Kidney capillary endothelial cell (primary cell): ENCODE data around the gene TRIM37.
"Not testable (repeated sequence)": the region's sequence is repeated elsewhere in the genome, so short reads cannot be mapped to it uniquely, and the experiment has no call there.

Source experiments
- DNase-seq: peaks from one replicate; pipeline ENCODE4 v3.0.0-alpha.2; 2018; ENCODE audit warnings: low spot score

The TRIM37 gene, protein sequence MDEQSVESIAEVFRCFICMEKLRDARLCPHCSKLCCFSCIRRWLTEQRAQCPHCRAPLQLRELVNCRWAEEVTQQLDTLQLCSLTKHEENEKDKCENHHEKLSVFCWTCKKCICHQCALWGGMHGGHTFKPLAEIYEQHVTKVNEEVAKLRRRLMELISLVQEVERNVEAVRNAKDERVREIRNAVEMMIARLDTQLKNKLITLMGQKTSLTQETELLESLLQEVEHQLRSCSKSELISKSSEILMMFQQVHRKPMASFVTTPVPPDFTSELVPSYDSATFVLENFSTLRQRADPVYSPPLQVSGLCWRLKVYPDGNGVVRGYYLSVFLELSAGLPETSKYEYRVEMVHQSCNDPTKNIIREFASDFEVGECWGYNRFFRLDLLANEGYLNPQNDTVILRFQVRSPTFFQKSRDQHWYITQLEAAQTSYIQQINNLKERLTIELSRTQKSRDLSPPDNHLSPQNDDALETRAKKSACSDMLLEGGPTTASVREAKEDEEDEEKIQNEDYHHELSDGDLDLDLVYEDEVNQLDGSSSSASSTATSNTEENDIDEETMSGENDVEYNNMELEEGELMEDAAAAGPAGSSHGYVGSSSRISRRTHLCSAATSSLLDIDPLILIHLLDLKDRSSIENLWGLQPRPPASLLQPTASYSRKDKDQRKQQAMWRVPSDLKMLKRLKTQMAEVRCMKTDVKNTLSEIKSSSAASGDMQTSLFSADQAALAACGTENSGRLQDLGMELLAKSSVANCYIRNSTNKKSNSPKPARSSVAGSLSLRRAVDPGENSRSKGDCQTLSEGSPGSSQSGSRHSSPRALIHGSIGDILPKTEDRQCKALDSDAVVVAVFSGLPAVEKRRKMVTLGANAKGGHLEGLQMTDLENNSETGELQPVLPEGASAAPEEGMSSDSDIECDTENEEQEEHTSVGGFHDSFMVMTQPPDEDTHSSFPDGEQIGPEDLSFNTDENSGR

DNA sequence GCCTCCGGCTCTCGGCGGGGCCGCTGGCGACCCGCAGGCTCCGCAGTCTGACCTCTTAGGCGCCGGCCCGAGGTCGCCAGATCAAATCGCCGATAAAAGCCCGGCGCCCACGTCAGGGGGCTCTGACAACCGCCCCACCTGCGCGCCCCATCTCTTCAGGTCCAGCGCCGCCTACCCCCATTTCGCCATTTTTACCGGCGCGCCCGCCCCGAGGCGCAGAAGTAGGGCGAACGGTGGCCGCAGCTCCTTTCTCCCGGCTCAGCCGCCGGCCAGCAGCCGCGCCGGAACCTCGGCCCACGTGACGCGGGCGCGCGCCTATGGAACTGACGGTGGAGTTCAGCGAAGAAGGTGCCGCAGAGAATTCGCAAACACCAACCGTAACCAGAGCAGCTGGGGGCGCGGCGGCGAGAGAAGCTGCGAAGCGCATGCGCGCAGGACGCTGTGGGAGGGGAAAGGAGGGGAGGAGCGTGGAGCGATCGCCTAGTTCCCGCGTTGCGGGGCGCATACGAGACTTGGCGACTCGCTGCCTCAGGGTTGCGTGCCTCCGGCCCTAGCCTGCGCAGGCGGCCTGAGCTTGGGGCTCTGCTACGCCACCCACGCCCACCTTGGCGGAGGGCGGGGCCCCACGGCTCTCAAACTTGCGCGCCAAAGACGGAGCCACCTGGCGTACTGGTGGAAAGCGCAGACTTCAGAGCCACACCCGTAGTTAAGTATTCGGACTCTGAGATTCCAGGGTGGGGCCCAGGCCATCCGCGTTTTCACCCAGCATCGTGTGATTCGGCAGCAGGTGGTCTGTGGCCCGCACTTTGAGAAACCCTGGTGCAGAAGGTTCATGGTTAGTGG is at the start of gene TRIM37:
TRIM37 (minus strand) TSS at position 418 of the 843 bp plus-strand sequence. CDS start 419 bp downstream, outside the sequence.
- DNase-seq, result peak; percentile 99

GRCh38 chr17:59155439-59156177 is 48.9 kb upstream of the TRIM37 start, which contains the start of gene PRR11:
PRR11 (plus strand) TSS chr17:59155746; CDS start chr17:59169753, 14,007 bp downstream.
- peak; percentile 99 for DNase-seq

DNA sequence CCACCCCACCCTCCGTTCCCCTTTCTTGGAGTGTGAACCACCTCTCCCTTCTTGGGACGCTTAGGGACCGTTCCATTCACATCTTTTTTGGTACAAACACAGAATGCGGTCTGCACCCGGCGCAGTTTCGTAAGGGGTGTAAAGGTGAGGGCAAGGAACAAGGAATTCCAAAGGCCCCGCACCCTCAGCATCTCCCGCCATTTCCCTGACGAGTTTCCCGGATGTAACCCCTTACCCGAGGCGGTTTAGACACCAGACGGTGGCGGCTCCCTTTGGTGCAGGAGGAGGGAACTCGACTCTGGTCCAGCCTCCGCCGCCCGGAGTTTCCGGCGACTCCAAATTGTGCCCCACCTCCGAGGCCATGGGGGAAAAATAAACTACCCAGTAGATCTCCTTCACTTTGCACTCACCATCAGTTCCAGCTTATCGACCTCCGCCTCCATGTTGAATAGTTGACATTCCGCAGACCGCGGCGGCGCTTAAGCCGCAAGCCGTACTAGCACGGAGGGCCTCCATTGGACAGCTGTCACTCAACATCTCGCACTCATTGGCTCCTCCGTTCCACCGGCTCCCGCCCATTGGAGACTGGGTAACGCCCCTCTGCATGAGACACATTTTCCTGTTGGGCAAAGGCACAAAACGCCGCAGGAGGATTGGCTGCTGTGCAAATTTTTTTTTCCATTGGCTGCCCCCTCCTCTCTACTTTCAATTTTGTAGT is 48.2 kb upstream of the TRIM37 start, which contains the start of gene SKA2:
SKA2 (minus strand) TSS at position 466 of the 718 bp plus-strand sequence; CDS start at position 443, 23 bp downstream.
- no peak for DNase-seq

GRCh38 chr17:59154292-59154720 is 47.6 kb upstream of the TRIM37 start:
- DNase-seq, result peak; percentile 60

DNA sequence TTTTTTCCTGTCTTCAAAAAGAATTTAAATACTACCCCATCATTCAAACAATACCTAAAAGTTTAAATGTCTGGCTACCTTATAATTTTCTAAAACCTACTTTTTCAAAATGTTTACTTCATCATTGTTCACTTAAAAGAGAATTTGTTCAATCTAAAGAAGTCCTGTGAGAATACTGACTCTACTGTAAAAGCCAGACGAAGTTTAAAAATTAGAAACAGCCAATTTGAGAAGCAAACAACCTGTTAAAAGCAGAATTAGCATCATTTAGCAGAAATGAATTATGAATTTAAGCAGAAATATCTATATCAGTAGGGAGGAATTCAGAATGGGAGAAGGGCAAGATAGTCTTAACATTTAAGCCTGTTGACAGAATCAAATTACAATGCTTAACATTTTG is 46.2 kb upstream of the TRIM37 start:
- DNase-seq, result no peak

DNA sequence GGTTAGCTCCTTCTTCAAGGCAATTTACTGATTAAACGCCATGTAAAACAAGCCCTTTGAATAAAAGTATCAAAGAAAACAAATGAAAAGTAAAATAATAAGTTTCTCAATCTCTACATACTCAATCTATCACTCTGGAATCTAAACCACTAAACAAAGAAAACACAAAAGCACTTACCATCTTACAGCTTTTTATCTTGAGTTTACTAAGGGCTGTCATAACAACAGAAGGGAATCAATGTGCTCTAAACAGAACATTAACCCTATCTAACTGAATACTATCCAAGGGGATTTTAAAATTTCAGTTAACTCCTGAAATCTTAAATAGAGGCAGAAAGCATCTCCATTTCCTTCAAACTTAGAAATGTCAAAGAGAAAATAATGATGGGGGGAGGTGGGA is 44.9 kb upstream of the TRIM37 start:
- DNase-seq, result no peak

DNA sequence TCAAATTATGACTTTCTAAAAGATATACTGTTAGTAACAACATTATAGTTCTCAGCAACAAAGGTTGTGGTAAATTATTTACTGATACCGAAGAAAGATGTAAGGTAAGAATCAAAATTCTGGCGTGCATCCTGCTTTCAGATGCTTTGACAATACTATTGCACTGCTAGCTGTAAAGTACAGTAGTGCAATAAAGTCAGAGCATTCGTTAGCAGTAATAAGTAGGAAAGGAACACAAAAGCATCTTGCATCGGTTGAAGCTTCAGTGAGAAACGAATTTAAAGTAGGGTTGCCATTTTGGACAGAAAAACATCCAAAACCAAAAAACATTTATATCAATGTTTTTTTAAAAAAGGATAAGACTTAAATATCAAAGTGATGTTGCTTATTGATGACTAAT is 44.3 kb upstream of the TRIM37 start:
- no peak for DNase-seq

- no peak for DNase-seq
These were observed 43.3 kb upstream of the TRIM37 start for GRCh38 chr17:59149841-59150511.

GRCh38 chr17:59149051-59149450 is 42.4 kb upstream of the TRIM37 start:
- DNase-seq, result no peak

DNA sequence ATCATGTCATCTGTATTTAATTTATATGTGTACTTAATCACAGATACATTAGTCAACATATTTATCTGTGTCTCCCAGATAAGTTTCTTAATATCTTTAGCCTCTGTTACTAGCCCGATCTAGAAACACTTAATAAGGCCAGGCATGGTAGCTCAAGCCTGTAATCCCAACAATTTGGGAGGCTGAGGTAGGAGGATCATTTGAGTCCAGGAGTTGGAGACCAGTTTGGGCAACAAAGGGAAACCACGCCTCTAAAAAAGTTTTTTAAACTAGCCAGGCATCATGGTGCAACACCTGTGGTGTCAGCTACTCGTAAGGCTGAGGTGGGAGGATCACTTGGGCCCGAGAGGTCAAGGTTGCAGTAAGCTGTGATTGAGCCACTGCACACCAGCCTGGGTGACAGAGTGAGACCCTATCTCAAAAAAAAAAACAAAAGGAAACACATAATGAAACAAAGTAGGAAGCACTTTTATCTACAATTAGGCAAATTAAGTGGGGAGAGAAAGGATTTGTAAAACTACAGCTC is 39.0 kb upstream of the TRIM37 start:
- no peak for DNase-seq

DNA sequence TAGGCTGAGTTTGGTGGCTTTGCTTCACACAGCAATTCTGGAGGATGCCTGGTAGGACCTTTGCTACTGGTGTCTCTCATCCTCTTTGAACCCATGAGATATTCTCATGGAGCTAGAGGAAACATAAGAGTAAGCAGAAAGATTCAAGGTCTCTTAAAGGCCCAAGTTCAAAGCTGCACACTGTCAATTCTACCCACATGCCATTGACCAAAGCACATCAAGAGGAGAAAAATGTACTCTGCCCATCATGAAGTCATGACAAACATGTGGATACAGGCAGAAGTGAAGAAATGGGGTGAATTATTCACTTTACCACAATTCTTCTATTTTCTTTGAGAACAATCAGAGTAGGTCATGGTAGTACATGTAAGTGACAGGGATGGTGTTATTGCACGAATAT is 35.2 kb upstream of the TRIM37 start:
- no peak for DNase-seq

DNA sequence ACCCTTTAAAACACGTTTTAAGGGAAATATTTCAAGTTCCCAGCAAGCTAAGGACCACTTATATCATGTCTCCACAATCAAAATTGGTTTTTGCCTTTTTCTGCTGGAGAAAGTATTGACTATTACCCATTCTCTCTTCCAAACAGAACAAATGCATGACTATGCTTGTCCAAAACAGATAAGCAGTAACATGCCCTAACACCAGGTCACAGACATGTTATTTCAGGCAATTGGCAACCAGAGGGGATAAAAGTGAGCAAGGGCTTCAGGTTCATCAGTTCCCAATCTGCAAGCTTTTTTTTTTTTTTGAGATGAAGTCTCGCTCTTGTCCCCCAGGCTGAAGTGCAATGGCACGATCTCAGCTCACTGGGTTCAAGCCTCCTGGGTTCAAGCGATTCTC is 33.3 kb upstream of the TRIM37 start:
- DNase-seq, result no peak

DNA sequence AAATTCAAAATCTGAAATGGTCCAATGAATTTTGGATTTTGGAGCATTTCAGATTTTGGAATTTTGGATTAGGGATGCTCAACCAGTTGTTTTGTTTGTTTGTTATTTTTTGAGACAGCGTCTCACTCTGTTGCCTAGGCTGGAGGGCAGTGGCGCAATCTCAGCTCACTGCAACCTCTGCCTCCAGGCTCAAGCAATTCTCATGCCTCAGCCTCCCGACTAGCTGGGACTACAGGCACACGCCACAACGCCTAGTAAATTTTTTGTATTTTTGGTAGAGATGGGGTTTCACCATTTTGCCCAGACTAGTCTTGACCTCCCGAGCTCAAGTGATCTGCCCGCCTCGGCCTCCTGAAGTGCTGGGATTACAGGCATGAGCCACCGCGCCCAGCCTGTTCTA is 31.7 kb upstream of the TRIM37 start:
- not testable (repeated sequence) for DNase-seq

- no peak for DNase-seq
These were observed 24.5 kb upstream of the TRIM37 start for GRCh38 chr17:59131131-59131530.

DNA sequence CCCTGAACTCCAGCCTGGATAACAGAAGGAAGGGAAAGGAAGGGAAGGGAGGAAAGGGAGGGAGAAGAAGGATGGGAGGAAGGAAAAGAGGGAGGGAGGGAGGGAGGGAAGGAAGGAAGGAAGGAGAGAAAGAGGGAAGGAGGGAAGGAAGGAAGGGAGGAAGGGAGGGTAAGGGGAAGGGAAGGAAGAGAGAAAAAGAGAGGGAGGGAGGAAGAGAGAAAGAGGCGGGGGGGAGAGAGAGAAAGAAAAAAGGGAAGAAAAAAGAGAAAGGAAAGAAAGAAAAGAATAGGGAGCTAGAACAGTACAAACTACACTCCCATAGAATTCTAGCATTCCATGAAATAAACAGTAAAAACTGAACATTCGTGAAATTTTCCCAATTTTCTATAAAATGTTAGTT is 23.1 kb upstream of the TRIM37 start:
- DNase-seq, result no peak

DNA sequence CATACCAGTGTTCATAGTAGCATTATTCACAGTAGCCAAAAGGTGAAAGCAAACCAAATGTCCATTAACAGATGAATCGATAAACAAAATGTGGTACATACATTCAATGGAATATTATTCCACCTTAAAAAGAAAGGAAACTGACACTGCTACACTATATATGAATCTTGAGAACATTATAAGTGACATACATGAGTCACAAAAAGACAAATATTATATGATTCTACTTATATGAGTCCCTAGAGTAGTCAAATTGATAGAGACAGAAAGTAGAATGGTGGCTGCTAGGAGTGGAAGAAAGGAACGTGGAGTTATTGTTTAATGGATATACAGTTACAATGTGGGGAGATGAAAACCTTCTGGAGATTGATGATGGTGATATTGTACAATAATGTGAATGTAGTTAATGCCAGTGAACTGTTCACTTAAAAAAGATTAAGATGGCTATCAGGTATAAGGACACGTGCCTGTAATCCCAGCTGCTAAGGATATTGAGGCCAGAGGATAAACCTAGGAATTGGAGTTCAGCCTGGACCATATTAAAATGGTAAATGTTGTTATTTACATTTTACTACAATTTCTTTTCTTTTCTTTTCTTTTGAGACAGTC is 20.2 kb upstream of the TRIM37 start:
- no peak for DNase-seq

GRCh38 chr17:59124665-59125064 is 18.0 kb upstream of the TRIM37 start:
- no peak for DNase-seq

DNA sequence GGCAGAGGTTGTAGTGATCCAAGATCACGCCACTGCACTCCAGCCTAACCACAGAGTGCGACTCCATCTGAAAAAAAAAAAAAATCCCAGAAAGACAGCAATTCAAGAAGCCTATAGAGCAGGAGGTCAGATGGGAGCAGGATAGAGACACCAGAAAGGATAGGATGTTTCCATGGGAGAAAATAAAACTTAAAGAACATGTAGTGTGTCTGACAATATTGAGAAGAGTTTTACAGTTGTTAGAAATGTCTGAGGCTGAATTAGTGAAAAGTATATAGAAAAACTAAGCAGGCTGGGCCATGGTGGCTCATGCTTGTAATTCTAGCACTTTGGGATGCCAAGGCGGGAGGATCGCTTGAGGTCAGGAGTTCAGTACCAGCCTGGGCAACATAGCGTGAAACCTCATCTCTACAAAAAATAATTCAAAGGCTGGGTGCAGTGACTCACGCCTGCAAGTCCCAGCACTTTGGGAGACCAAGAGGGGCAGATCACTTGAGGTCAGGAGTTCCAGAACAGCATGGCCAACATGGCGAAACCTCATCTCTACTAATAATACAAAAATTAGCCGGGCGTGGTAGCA is 15.3 kb upstream of the TRIM37 start:
- DNase-seq, result no peak

DNA sequence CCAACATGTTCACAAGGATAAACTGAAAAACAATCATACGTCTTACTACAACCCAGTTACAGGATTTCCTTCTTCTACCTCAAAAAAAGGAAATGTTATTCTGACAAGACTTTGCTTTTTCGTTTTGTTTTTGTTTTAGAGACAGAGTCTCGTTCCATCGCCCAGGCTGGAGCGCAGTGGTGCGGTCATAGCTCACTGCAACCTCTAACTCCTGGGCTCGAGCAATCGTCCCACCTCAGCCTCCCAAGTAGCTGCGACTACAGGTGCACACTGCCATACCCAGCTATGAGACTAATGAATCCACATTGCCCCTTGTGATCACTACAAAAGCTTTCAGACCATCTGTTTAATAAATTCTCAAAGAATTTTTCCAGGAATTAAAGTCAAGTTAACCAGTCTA is 8.8 kb upstream of the TRIM37 start:
- DNase-seq, result no peak
